HG02610 (cell line): ENCODE results near the gene FCHSD2.

Source experiments
- ATAC-seq: cut with Tn5 transposase; IDR thresholded peaks from one replicate; pipeline ENCODE4 v1.9.1; 2021; ENCODE audit warnings: mild to moderate bottlenecking, moderate library complexity; ENCODE audit not compliant: unreplicated experiment

FCHSD2 gene

GRCh38 chr11:73142128-73142377 lies at the start of gene FCHSD2:
TSS of gene FCHSD2 (minus strand) at chr11:73142318. CDS start at chr11:73141877, 441 bp downstream.
- ATAC-seq, result peak; percentile 32

GRCh38 chr11:73191151-73191550 lies 49.0 kb upstream of the FCHSD2 start:
- ATAC-seq, result no peak

GRCh38 chr11:73190557-73190885 lies 48.4 kb upstream of the FCHSD2 start:
- no peak for ATAC-seq

GRCh38 chr11:73189723-73190556 lies 47.8 kb upstream of the FCHSD2 start:
- peak; percentile 5 for ATAC-seq

- ATAC-seq, result peak; percentile 52
These were observed 47.2 kb upstream of the FCHSD2 start for GRCh38 chr11:73189315-73189714.

GRCh38 chr11:73188301-73188700 lies 46.2 kb upstream of the FCHSD2 start:
- no peak for ATAC-seq

- no peak for ATAC-seq
These were observed 45.7 kb upstream of the FCHSD2 start for GRCh38 chr11:73187854-73188253.

GRCh38 chr11:73186886-73187285 lies 44.8 kb upstream of the FCHSD2 start:
- no peak for ATAC-seq

GRCh38 chr11:73186294-73186850 lies 44.3 kb upstream of the FCHSD2 start:
- ATAC-seq, result no peak

GRCh38 chr11:73185680-73186293 lies 43.7 kb upstream of the FCHSD2 start:
- ATAC-seq, result no peak

- ATAC-seq, result peak; percentile 35
These were observed 43.0 kb upstream of the FCHSD2 start for GRCh38 chr11:73184953-73185671.

GRCh38 chr11:73182824-73183321 lies 40.8 kb upstream of the FCHSD2 start:
- no peak for ATAC-seq

- ATAC-seq, result no peak
These were observed 36.6 kb upstream of the FCHSD2 start for GRCh38 chr11:73178681-73179080.

GRCh38 chr11:73177778-73178539 lies 35.8 kb upstream of the FCHSD2 start:
- peak; percentile 74 for ATAC-seq

GRCh38 chr11:73177380-73177777 lies 35.3 kb upstream of the FCHSD2 start:
- ATAC-seq, result no peak

- ATAC-seq, result no peak
These were observed 34.7 kb upstream of the FCHSD2 start for GRCh38 chr11:73176874-73177155.

GRCh38 chr11:73176145-73176873 lies 34.2 kb upstream of the FCHSD2 start:
- ATAC-seq, result no peak

GRCh38 chr11:73175551-73176144 lies 33.5 kb upstream of the FCHSD2 start:
- ATAC-seq, result no peak

- ATAC-seq, result no peak
These were observed 32.3 kb upstream of the FCHSD2 start for GRCh38 chr11:73174495-73174791.

- ATAC-seq, result no peak
These were observed 31.8 kb upstream of the FCHSD2 start for GRCh38 chr11:73173755-73174494.
